ENCODE data around the gene MCM7.

DNA sequence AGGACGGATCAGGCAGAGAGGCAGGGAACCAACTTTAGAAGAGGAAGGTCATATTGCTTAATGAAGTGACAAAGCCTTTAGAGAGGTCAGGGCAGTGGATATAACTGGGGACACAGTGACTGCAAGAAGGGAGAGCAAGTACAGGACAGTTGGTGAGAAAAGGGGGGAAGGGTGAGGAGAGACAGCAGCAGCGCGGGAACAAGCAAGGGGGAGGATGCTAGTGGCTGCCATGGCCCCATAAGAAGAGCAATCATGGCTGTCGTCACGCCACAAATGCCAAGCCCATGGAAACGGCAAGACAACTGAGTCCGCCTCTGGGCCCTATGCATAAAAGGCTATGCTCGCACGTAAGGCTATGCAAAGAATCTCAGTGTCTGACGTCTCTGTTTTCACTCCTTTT lies 28.7 kb downstream of the MCM7 start:
- TF ChIP-seq, protein P1, sequence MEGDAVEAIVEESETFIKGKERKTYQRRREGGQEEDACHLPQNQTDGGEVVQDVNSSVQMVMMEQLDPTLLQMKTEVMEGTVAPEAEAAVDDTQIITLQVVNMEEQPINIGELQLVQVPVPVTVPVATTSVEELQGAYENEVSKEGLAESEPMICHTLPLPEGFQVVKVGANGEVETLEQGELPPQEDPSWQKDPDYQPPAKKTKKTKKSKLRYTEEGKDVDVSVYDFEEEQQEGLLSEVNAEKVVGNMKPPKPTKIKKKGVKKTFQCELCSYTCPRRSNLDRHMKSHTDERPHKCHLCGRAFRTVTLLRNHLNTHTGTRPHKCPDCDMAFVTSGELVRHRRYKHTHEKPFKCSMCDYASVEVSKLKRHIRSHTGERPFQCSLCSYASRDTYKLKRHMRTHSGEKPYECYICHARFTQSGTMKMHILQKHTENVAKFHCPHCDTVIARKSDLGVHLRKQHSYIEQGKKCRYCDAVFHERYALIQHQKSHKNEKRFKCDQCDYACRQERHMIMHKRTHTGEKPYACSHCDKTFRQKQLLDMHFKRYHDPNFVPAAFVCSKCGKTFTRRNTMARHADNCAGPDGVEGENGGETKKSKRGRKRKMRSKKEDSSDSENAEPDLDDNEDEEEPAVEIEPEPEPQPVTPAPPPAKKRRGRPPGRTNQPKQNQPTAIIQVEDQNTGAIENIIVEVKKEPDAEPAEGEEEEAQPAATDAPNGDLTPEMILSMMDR (IDR thresholded peaks at IDR 0.05), result no peak
- no peak for TF ChIP-seq EZH2 (IDR thresholded peaks at IDR 0.05)

Data from neural progenitor cell (in vitro differentiated cells).